Left lung (tissue), 10 donors: Measurements from ENCODE around the gene GGT6. TPM values are rescaled to one million over a fixed set of nuclear protein-coding genes. Genes with fewer than 3 reads are reported as not detected.
A peak's percentile ranks its signal among the peaks of the same experiment; 100 is the strongest.

Experiments used
- ATAC-seq: fragments of 200-7000 bp; cut with Tn5 transposase; one replicate; pipeline ENCODE4 v1.9.1; 2020; ENCODE audit warnings: moderate library complexity
- DNase-seq, 4 donors: peaks; one replicate each; pipeline ENCODE4 v3.0.0-alpha.2; 2013 to 2020
- H3K27ac ChIP-seq, 2 donors: fragments of 200-600 bp; sonication (generic) in 1 of 2; one replicate each; pipeline versions ENCODE4 v1.5.0 to v1.8.0; 2020 to 2021
- H3K27me3 ChIP-seq, 2 donors: fragments of 200-600 bp; sonication (generic) in 1 of 2; one replicate each; pipeline versions ENCODE4 v1.5.0 to v1.8.0; 2020 to 2021
- H3K36me3 ChIP-seq, 2 donors: fragments of 200-600 bp; sonication (generic) in 1 of 2; one replicate each; pipeline versions ENCODE4 v1.5.0 to v1.8.0; 2020 to 2021
- H3K4me1 ChIP-seq, 2 donors: fragments of 200-600 bp; one replicate each; pipeline ENCODE4 v1.8.0; 2021
- H3K4me3 ChIP-seq, 2 donors: fragments of 200-600 bp; sonication (generic) in 1 of 2; one replicate each; pipeline versions ENCODE4 v1.5.0 to v1.8.0; 2020 to 2021; ENCODE audit warnings: mild to moderate bottlenecking in 1 of 2
- H3K9me3 ChIP-seq, 2 donors: fragments of 200-600 bp; sonication (generic) in 1 of 2; one replicate each; pipeline versions ENCODE4 v1.5.0 to v1.8.0; 2020 to 2021
- CTCF ChIP-seq, 2 donors: fragments of 200-600 bp; sonication (generic) in 1 of 2; IDR thresholded peaks; one replicate each; pipeline versions ENCODE4 v1.5.0 to v1.8.0; 2021; ENCODE audit warnings: antibody characterized with exemption in 2 of 2
- intact Hi-C, 2 donors: fragments of 100-400 bp; cut with DNase I; formaldehyde crosslinking; loops; one replicate each; pipeline versions ENCODE4 v1.11.2 to v1.14.2; 2022
- polyA plus RNA-seq, 6 donors: library from polyadenylated mRNA; unstranded; fragments of 120-200 nt; gene quantifications; one replicate each; pipeline ENCODE4 v1.2.1, GENCODE V29; 2013; ENCODE audit not compliant: insufficient read length in 6 of 6
- total RNA-seq, 2 donors: library from RNA; stranded (reverse); fragmentation: NEBNext Ultra II Directional; extraction: Animal tissue kit (Norgen Biotek cat#: 25700); gene quantifications; one replicate each; pipeline ENCODE4 v1.2.1, GENCODE V29; 2021
- donor health status: DM: no; HTN: yes; CAD: no.
- donor health status: DM: no; HTN: no; CAD: no.

The GGT6 gene
- total and polyA plus RNA-seq, 8 donors = 1.8 to 17.4 (median 6.4) TPM

- no peaks in the 10 kb centered on the region for H3K27me3 ChIP-seq
- H3K36me3 ChIP-seq = peaks cover 0 to 12% of the 10 kb centered on the region in 2 donors
- peaks cover 13 to 25% of the 10 kb centered on the region in 2 donors for H3K4me1 ChIP-seq
- DNase-seq (no peak), ATAC-seq (no peak)
- H3K9me3 ChIP-seq = no peaks in the 10 kb centered on the region
- no peak overlapping the region for H3K27ac ChIP-seq
- intact Hi-C loops = no loop called here
- TF ChIP-seq CTCF (IDR thresholded peaks at IDR 0.05) = no peak
- H3K4me3 ChIP-seq = no peak overlapping the region
Observed at GRCh38 chr17:4557626-4558346, 2.6 kb downstream of the GGT6 start.

- Histone ChIP-seq H3K27me3 (no peaks in the 10 kb centered on the region), H3K4me1 (peaks cover 13 to 25% of the 10 kb centered on the region in 2 donors), H3K27ac (no peak overlapping the region), H3K36me3 (peaks cover 0 to 20% of the 10 kb centered on the region in 2 donors), H3K4me3 (no peak overlapping the region), H3K9me3 (no peaks in the 10 kb centered on the region)
- no peak for TF ChIP-seq CTCF (IDR thresholded peaks at IDR 0.05)
- DNase-seq = no peak
- intact Hi-C loops = no loop called here
- no peak for ATAC-seq
Observed at GRCh38 chr17:4556996-4557395, 3.4 kb downstream of the GGT6 start.

GRCh38 chr17:4555873-4556759 is 4.3 kb downstream of the GGT6 start:
- Histone ChIP-seq H3K27me3 (no peaks in the 10 kb centered on the region), H3K9me3 (no peaks in the 10 kb centered on the region), H3K4me3 (peak overlapping the region; percentile 93 to 98), H3K27ac (peak overlapping the region; percentile 78 to 92), H3K36me3 (peaks cover 0 to 29% of the 10 kb centered on the region in 2 donors), H3K4me1 (peaks cover 13 to 25% of the 10 kb centered on the region in 2 donors)
- ATAC-seq = no peak
- intact Hi-C loops = no loop called here
- no peak for DNase-seq
- TF ChIP-seq CTCF (IDR thresholded peaks at IDR 0.05) = no peak

GRCh38 chr17:4554997-4555799 is 5.2 kb downstream of the GGT6 start, which contains the start of gene MYBBP1A:
Gene MYBBP1A, minus strand, starts transcription at chr17:4555384. Its CDS starts 60 bp downstream, at chr17:4555324.
- Histone ChIP-seq H3K9me3 (no peaks in the 10 kb centered on the region), H3K4me3 (peak within 1 kb of the TSS; percentile 93 to 98), H3K27ac (peak within 1 kb of the TSS; percentile 78 to 92), H3K4me1 (peaks cover 13 to 25% of the 10 kb centered on the region in 2 donors), H3K27me3 (no peaks in the 10 kb centered on the region), H3K36me3 (peaks cover 0 to 38% of the 10 kb centered on the region in 2 donors)
- peak in 1 of 2 donors; percentile 24 for TF ChIP-seq CTCF (IDR thresholded peaks at IDR 0.05)
- intact Hi-C loops = no loop called here
- DNase-seq = peak; percentile 93 to 100 (median 98)
- ATAC-seq = peak; percentile 93
